Measurements from ENCODE around the gene STPG2.
"Not testable (repeated sequence)": the region's sequence is repeated elsewhere in the genome, so short reads cannot be mapped to it uniquely, and the experiment has no call there.

STPG2 gene

DNA sequence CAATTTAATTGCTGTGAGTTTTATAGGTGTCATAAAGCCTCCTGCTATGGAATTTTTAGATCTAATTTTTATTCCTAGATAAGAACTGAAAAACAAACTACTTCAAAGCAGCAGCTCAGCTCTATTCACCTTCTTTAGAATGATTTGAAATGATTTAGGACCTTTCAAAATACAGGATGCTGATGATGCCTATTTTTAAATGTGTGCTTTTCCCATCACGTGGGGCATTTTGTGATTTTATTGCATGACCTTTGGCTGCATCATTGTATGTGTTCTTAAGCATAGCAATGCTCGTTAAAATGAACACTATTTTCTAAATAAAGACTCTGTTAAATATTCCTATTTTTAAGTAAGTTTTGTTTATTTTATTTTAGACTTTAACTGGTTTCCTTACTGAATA is 537.3 kb downstream of the STPG2 start:
- DNase-seq, result no peak

DNA sequence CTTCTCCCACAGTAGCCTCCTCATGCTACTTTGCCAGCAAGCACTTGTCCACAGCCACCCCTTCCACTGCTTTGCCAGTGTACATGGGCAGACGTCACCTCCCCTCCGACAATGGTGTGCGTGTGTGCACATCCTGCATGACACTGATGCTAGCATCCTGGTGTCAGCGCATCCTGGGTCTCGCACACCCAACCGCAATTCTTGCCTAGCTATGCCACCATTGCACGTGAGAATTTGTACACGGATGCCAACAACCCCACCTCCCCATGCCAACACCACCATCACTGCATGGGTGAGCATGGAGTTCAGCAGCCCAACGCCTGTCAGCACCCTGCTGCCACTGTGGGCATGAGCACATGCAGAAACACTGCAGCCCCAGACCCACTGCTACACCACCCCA is 550.0 kb downstream of the STPG2 start:
- DNase-seq, result no peak

DNA sequence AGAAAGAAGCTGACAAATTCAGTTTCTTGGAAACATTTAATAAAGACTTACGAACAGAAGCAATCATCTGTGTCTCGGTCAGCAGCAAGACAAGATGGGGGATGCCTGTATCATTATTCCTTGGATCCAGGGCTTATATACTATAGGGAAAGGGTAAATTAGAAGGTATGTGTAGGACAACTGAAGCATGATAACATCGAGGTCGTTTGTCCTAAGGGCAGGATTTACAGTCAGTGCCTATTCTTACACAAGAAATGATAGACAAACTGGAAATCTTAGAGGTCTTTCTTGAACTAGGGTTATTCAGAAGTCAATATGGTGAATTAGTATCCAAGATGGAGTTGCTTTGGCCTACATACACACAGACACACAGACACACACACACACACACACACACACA is 553.0 kb downstream of the STPG2 start:
- DNase-seq, result no peak

DNA sequence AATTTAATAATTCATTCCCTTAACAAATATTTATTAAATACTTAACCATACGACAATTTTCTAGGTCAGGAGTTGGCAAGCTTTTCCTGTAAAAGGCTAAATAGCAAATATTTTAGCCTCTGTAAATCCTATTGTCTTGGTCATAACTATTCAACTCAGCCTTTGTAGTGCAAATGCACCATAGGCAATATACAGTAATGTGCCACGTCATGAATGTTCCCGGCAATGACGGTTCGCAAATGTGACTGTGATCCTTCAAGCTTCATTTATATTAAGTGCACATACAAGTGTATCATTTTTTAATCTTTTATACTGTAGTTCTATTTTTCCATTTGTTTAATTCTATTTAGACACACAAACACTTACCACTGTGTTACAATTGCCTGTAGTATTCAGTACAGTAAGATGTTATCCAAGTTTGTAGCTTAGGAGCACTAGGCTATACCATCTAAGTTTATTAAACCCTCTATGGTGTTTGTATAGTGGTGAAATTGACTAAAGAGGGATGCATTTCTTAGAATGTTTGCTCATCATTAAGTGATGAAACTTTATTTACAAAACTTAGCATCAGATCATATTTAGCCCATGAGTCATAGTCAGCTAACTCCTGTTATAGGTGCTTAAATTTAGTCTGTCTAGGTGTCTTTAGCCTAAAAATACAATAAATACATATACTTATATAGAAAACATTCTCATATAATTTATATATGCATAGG is 553.6 kb downstream of the STPG2 start:
- no peak for DNase-seq

DNA sequence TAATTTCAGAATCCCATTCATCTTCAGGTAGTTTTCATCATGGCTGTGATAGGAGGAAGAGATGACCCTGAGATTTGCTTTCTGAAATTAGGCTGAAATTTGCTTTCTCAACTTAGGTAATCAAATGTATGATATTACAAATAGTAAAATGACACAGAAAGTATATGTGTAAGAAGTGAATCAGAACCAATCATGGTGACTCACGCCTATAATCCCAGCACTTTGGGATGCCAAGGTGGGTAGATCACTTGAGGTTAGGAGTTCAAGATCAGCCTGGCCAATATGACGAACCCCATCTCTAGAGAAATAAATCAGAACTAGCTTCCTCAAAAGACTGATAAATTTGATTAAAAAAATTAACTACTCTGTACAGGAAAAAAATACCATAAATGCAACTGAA is 555.4 kb downstream of the STPG2 start:
- DNase-seq, result no peak

DNA sequence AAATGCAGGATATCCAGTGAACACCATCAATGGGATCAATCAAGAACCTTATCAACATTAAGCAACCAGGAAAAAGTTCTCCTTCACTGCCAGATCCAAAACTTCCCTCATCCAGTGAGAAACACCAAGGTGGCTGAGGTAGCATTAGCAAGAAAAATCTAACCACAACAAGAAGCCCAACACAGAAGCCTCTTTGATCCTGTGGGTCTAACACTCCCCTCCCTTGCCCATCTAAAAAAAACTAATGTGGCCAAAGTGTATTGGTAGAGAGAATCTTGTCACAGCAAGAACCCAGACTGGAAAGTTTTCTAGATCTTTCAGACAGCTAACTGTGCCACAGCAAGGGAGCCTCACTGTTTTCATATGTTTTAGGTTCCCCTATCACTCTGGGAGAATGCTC is 558.0 kb downstream of the STPG2 start:
- no peak for DNase-seq

DNA sequence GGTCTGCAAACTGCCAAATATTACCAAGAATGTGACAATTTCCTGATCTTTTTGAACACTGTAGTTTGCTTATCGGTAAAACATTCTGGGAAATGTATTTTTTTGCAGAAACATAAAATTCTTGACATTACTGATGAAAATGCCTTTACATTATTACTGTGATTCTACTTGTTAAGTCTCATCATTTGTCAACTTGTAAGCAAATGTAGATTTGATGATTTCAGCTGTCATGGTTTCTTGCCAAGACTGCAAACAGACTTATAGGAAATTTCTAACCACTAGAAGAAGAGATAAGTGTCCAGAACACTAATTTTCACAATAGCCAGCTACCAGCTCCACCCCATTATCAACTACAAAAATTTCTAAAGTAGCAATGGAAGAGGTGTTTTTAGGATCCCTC is 560.4 kb downstream of the STPG2 start:
- DNase-seq, result peak; percentile 42

DNA sequence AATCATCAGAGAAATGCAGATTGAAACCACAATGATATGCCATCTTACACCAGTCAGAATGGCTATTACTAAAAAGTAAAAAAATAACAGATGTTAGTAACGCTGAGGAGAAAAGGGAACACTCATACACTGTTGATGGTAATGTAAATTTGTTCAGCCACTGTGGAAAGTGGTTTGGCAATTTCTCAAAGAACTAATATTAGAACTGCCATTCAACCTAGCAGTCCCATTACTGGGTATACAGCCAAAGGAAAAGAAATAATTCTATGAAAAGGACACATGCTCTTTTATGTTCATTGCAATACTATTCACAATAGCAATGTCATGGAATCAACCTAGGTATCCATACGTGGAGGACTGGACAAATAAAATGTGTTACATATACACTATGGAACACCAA is 566.3 kb downstream of the STPG2 start:
- no peak for DNase-seq

DNA sequence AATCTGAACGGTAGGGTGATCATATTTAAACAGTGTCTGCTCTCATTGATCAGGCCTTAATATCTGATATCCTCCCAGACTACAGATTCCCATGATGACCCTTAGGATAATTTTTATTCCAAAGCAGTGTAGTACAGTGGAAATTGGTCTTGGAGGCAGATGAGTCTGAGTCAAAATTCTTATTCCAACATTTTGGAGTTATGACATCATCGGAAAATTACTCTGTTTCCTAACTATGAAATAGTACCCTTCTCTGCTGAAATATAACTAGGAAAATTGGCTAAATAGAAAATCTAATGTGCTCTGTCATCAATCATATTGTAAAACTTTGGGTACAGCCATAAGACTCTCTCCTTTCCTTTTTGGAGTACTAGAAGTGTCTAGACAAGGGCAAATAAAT is 583.3 kb downstream of the STPG2 start:
- no peak for DNase-seq

DNA sequence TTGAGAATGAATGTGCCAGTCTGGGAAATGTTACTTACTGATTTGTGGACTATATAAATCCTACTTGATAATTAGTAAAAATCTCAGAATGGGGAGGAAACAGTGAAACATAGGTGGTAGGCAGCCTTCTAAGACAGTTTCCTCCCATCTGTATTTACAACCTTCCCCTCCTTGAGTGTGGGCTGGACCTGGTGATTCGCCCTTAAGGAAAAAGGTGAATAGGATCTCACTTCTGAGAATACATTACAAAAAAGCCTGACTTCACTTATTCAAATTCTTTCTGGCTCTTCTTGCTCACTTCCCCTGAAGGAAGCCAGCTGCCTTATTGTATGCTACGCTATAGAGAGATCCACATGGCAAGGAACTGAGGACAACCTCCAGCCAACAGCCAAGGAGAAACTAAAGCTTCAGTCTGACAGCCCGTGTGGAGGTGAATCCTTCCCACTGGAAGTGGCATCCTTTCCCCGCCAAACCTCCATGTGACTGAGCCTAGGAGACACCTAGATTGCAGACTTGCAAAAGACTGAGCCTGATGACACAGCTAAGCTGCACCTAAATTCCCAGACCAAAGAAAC is 585.0 kb downstream of the STPG2 start:
- DNase-seq, result no peak

DNA sequence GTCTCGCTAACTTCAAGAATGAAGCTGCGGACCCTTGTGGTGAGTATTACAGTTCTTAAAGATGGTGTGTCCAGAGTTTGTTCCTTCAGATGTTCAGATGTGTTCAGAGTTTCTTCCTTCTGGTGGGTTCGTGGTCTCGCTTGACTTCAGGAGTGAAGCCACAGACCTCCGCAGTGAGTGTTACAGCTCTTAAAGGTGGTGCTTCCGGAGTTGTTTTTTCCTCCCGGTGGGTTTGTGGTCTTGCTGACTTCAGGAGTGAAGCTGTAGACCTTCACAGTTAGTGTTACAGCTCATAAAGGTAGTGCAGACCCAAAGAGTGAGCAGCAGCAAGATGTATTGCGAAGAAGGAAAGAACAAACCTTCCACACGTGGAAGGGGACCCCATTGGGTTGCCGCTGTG is 592.6 kb downstream of the STPG2 start:
- DNase-seq, result not testable (repeated sequence)

DNA sequence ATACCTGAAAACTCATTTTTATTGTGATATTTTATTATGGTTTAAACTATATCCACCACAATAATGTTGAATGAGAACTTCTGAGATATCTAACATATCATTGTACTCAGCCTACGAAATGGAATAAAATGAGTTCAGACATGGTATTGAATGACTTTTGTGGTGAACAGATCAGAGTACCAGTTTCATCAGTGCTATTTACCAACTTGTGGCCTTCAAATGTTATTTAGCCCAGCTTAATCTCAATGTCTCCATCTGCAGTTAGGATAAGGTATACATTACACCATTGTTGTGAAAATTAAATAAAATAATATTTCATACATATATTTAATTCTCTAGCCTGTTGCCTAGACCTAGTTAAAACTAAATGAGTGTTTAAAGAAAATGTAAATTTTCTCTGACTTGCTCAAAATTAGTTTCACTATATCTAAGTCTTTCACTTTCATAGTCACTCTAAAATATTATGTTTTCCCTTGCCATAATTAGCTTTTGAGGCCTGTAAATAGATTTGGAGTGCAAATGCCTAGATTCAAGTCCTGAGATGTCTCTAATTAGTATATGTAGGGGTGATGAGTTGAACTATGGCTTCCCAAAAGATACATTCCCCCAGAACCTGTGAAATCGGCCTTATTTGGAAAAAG is 594.2 kb downstream of the STPG2 start:
- no peak for DNase-seq

DNA sequence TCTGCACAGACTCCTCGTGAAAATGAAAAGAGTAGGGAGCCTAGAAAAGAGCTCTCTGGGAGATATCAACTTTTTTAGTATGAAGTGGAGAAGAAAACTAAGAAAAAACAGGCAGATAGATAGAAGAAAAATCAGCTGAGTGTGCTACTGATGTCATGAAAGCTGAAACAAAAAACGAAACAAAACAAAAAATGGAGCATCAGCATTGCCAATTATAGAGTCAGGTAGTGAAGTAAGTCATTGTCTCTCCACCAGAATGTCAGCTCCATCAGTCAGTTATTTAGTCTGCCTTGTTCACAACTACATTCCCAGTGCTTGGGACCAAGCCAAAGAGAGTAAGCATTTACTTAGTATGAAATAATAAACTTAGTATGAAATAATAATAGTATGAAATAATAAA is 595.1 kb downstream of the STPG2 start:
- DNase-seq, result no peak

DNA sequence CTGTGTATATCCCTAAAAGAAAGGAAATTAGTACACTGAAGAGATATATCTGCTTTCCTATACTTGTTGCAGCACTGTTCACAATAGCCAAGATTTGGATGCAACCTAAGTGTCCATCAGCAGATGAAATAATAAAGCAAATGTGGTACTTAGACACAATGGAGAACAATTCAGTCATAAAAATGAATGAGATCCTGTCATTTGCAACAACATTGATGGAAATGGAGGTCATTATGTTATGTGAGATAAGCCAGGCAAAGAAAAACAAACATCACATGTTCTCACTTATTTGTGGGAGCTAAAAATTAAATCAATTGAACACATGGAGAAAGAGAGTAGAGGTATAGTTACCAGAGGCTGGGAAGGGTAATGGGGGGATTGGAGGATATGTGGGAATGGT is 611.9 kb downstream of the STPG2 start:
- DNase-seq, result no peak

DNA sequence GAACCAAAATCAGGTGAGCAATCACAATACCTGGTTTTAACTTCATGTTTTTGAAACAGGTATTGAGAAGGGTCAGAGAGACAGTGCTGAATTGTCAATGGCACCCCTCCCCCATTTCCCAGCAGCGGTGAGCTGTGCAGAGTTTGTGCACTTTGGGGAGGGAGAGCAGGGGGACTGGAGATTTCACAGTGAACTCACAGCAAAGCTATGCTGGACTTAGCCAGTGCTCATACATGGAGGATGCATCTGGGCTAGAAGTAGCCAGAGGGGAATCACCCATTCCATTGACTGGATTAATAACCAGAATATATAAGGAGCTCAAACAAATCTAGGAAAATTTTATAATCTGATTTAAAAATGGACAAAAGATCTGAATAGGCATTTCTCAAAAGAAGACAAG is 612.6 kb downstream of the STPG2 start:
- DNase-seq, result no peak

DNA sequence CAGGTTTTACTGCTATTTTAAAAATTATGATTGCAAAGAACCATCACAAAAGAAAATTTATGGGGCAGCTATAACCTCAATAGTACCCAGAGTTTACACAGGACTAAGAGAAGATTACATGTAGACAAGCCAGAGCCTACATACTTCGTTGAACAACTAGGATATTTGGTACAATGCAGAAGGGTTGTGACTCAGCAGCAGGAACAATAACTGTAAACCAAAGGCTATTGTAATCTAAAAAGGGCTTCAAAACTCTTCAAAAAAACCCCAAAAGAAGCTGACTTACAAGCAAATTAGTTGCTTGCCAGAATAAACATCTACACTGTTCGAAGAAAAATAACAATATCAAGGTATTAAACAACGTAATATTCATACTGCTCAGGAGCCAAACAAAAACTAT is 618.0 kb downstream of the STPG2 start:
- DNase-seq, result no peak

DNA sequence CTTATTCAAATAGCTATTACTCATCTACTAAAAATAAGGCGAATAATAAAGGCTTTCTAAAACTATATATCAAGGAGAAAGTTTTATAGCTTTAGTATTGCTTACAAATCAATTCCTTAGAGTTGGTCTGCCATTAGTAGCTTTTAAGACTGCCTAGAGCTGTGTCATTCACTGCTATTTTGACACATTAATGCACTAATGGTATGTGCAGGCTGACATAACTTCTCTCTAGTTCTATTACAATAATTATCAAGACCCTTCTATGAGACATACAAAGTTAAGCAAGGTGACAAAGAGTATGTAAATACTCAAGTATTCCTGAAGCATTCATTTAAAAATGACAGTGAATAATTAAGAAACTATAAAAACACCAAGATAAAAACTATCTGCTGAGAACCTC is 625.3 kb downstream of the STPG2 start:
- DNase-seq, result no peak

DNA sequence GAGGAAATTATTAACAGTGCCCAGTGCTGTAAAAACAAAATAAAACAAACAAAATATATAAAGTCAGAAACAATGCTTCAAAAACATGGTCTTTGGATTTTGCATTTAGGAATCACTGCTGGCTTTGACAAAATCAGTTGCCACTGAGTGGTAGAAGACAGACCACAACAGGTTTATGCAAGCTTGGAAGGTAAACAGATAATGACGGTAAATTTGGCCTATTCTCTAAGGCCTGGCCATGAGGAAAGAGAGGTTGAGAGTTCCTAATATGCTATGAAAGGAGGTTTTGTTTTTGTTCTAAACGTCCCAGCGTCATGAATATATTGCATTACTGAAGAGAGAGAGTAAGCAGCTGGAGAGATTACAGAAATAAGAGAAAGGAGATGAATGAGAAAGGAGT is 629.4 kb downstream of the STPG2 start:
- DNase-seq, result no peak

All from OCI-M1 (cell line).